SK-N-SH treated with all-trans-retinoic acid at 6 μM for 48 hours (cell line): ENCODE measurements around the gene CEP63.

Experiments used
- ATAC-seq: fragments of 200-7000 bp; cut with Tn5 transposase; 3 replicates; pipeline ENCODE4 v1.9.1; 2020; ENCODE audit warnings: mild to moderate bottlenecking, moderate library complexity
- ARNTL ChIP-seq: fragments of 450-650 bp; formaldehyde crosslinking; IDR thresholded peaks from 2 replicates; pipeline ENCODE4 v1.5.0; 2020; ENCODE audit warnings: low read depth, mild to moderate bottlenecking, moderate library complexity, borderline replicate concordance
- BACH2 ChIP-seq: fragments of 250-450 bp; sonication (Bioruptor Pico); IDR thresholded peaks from 2 replicates; pipeline ENCODE4 v1.9.0; 2021; ENCODE audit warnings: mild to moderate bottlenecking, borderline replicate concordance
- CSDC2 ChIP-seq: fragments of 250-450 bp; sonication (Bioruptor Pico); IDR thresholded peaks from 2 replicates; pipeline ENCODE4 v1.5.0; 2020; ENCODE audit warnings: mild to moderate bottlenecking, moderate library complexity
- GLIS3 ChIP-seq: fragments of 250-450 bp; sonication (Bioruptor Pico); IDR thresholded peaks from 2 replicates; pipeline ENCODE4 v1.5.0; 2020; ENCODE audit warnings: mild to moderate bottlenecking, moderate library complexity
- ISL1 ChIP-seq: fragments of 250-450 bp; sonication (Bioruptor Pico); IDR thresholded peaks from 2 replicates; pipeline ENCODE4 v2.1.2; 2022; ENCODE audit warnings: mild to moderate bottlenecking, moderate library complexity
- OSR1 ChIP-seq: fragments of 250-450 bp; sonication (Bioruptor Pico); IDR thresholded peaks from 2 replicates; pipeline ENCODE4 v1.8.0; 2022; ENCODE audit warnings: moderate library complexity, mild to moderate bottlenecking, inconsistent platforms
- RARB ChIP-seq: fragments of 250-450 bp; sonication (Bioruptor Pico); IDR thresholded peaks from 2 replicates; pipeline ENCODE4 v1.8.0; 2021; ENCODE audit warnings: mild to moderate bottlenecking, moderate library complexity
- SNAI2 ChIP-seq: fragments of 250-450 bp; sonication (Bioruptor Pico); IDR thresholded peaks from 2 replicates; pipeline ENCODE4 v1.5.0; 2020; ENCODE audit warnings: mild to moderate bottlenecking, moderate library complexity
- TCF4 ChIP-seq: fragments of 250-450 bp; sonication (Bioruptor Pico); IDR thresholded peaks from 2 replicates; pipeline ENCODE4 v1.8.0; 2021; ENCODE audit warnings: mild to moderate bottlenecking, moderate library complexity, borderline replicate concordance
- TOX ChIP-seq: fragments of 250-450 bp; sonication (Bioruptor Pico); IDR thresholded peaks from 2 replicates; pipeline ENCODE4 v1.8.0; 2021; ENCODE audit warnings: mild to moderate bottlenecking, moderate library complexity, borderline replicate concordance
- ZC3H10 ChIP-seq: fragments of 250-450 bp; sonication (Bioruptor Pico); IDR thresholded peaks from 2 replicates; pipeline ENCODE4 v1.5.1; 2021; ENCODE audit warnings: mild to moderate bottlenecking, moderate library complexity
- ZFP30 ChIP-seq: fragments of 450-650 bp; formaldehyde crosslinking; IDR thresholded peaks from 2 replicates; pipeline ENCODE4 v1.5.0; 2022; ENCODE audit warnings: mild to moderate bottlenecking, moderate library complexity
- ZNF565 ChIP-seq: fragments of 450-650 bp; formaldehyde crosslinking; conservative IDR thresholded peaks from 2 replicates; pipeline ENCODE4 v1.5.0; 2020; ENCODE audit warnings: low read depth, mild to moderate bottlenecking, moderate library complexity
- ZNF70 ChIP-seq: fragments of 450-650 bp; formaldehyde crosslinking; IDR thresholded peaks from 2 replicates; pipeline ENCODE4 v1.5.0; 2020; ENCODE audit warnings: mild to moderate bottlenecking, moderate library complexity
- ZNF8 ChIP-seq: fragments of 450-650 bp; formaldehyde crosslinking; IDR thresholded peaks from 2 replicates; pipeline ENCODE4 v1.5.0; 2020; ENCODE audit warnings: mild to moderate bottlenecking, moderate library complexity
- TF ChIP-seq, protein P1 (sequence below): fragments of 250-450 bp; sonication (Bioruptor Pico); IDR thresholded peaks from 2 replicates; pipeline ENCODE4 v1.5.1; 2021; ENCODE audit warnings: mild to moderate bottlenecking, moderate library complexity
- TF ChIP-seq, protein P2 (sequence below): fragments of 250-450 bp; sonication (Bioruptor Pico); IDR thresholded peaks from 2 replicates; pipeline ENCODE4 v1.8.0; 2020; ENCODE audit warnings: mild to moderate bottlenecking, moderate library complexity, borderline replicate concordance
- TF ChIP-seq, protein P3 (sequence below): fragments of 250-450 bp; sonication (Bioruptor Pico); IDR thresholded peaks from 2 replicates; pipeline ENCODE4 v1.5.1; 2020; ENCODE audit warnings: low read depth, mild to moderate bottlenecking, moderate library complexity
- TF ChIP-seq, protein P4 (sequence below): fragments of 250-450 bp; sonication (Bioruptor Pico); IDR thresholded peaks from 2 replicates; pipeline ENCODE4 v1.5.0; 2020; ENCODE audit warnings: mild to moderate bottlenecking, moderate library complexity
- TF ChIP-seq, protein P5 (sequence below): fragments of 250-450 bp; sonication (Bioruptor Pico); IDR thresholded peaks from 2 replicates; pipeline ENCODE4 v1.8.0; 2021; ENCODE audit warnings: low read depth, mild to moderate bottlenecking, moderate library complexity, borderline replicate concordance

The CEP63 gene

DNA sequence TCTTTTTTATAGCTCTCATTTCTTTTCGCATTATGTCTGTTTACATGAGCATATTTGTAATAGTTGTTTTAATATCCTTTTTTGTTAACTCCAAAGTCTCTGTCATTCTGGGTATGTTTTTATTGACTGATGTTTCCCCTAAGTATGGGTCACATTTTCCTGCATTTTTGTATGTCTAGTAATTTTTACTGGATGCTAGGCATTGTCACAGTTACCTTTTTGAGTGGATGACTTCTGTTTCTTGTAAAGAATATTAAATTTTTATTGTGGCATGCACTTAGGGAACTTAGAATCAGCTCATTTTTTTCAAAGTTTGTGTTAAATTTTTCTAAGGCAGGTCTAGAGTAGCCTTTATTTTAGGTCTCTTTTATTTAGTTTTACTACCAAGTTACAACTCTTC, 40.8 kb upstream of the CEP63 start:
- TF ChIP-seq ISL1 (CRISPR knock-in tag), result no peak
- TF ChIP-seq, protein P1, sequence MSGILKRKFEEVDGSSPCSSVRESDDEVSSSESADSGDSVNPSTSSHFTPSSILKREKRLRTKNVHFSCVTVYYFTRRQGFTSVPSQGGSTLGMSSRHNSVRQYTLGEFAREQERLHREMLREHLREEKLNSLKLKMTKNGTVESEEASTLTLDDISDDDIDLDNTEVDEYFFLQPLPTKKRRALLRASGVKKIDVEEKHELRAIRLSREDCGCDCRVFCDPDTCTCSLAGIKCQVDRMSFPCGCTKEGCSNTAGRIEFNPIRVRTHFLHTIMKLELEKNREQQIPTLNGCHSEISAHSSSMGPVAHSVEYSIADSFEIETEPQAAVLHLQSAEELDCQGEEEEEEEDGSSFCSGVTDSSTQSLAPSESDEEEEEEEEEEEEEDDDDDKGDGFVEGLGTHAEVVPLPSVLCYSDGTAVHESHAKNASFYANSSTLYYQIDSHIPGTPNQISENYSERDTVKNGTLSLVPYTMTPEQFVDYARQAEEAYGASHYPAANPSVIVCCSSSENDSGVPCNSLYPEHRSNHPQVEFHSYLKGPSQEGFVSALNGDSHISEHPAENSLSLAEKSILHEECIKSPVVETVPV (CRISPR knock-in tag), result no peak
- TF ChIP-seq BACH2 (CRISPR knock-in tag), result no peak
- TF ChIP-seq ZC3H10 (CRISPR knock-in tag), result no peak
- TF ChIP-seq, protein P2, sequence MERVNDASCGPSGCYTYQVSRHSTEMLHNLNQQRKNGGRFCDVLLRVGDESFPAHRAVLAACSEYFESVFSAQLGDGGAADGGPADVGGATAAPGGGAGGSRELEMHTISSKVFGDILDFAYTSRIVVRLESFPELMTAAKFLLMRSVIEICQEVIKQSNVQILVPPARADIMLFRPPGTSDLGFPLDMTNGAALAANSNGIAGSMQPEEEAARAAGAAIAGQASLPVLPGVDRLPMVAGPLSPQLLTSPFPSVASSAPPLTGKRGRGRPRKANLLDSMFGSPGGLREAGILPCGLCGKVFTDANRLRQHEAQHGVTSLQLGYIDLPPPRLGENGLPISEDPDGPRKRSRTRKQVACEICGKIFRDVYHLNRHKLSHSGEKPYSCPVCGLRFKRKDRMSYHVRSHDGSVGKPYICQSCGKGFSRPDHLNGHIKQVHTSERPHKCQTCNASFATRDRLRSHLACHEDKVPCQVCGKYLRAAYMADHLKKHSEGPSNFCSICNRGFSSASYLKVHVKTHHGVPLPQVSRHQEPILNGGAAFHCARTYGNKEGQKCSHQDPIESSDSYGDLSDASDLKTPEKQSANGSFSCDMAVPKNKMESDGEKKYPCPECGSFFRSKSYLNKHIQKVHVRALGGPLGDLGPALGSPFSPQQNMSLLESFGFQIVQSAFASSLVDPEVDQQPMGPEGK (CRISPR knock-in tag), result no peak
- TF ChIP-seq, protein P3, sequence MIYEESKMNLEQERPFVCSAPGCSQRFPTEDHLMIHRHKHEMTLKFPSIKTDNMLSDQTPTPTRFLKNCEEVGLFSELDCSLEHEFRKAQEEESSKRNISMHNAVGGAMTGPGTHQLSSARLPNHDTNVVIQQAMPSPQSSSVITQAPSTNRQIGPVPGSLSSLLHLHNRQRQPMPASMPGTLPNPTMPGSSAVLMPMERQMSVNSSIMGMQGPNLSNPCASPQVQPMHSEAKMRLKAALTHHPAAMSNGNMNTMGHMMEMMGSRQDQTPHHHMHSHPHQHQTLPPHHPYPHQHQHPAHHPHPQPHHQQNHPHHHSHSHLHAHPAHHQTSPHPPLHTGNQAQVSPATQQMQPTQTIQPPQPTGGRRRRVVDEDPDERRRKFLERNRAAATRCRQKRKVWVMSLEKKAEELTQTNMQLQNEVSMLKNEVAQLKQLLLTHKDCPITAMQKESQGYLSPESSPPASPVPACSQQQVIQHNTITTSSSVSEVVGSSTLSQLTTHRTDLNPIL (CRISPR knock-in tag), result no peak
- TF ChIP-seq CSDC2 (CRISPR knock-in tag), result no peak
- TF ChIP-seq, protein P4, sequence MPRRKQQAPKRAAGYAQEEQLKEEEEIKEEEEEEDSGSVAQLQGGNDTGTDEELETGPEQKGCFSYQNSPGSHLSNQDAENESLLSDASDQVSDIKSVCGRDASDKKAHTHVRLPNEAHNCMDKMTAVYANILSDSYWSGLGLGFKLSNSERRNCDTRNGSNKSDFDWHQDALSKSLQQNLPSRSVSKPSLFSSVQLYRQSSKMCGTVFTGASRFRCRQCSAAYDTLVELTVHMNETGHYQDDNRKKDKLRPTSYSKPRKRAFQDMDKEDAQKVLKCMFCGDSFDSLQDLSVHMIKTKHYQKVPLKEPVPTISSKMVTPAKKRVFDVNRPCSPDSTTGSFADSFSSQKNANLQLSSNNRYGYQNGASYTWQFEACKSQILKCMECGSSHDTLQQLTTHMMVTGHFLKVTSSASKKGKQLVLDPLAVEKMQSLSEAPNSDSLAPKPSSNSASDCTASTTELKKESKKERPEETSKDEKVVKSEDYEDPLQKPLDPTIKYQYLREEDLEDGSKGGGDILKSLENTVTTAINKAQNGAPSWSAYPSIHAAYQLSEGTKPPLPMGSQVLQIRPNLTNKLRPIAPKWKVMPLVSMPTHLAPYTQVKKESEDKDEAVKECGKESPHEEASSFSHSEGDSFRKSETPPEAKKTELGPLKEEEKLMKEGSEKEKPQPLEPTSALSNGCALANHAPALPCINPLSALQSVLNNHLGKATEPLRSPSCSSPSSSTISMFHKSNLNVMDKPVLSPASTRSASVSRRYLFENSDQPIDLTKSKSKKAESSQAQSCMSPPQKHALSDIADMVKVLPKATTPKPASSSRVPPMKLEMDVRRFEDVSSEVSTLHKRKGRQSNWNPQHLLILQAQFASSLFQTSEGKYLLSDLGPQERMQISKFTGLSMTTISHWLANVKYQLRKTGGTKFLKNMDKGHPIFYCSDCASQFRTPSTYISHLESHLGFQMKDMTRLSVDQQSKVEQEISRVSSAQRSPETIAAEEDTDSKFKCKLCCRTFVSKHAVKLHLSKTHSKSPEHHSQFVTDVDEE (CRISPR knock-in tag), result no peak
- no peak for TF ChIP-seq ZNF8
- no peak for TF ChIP-seq SNAI2 (CRISPR knock-in tag)
- no peak for TF ChIP-seq GLIS3 (CRISPR knock-in tag)
- TF ChIP-seq OSR1 (CRISPR knock-in tag), result no peak
- TF ChIP-seq ZNF70, result no peak
- no peak for TF ChIP-seq TOX (CRISPR knock-in tag)
- TF ChIP-seq, protein P5, sequence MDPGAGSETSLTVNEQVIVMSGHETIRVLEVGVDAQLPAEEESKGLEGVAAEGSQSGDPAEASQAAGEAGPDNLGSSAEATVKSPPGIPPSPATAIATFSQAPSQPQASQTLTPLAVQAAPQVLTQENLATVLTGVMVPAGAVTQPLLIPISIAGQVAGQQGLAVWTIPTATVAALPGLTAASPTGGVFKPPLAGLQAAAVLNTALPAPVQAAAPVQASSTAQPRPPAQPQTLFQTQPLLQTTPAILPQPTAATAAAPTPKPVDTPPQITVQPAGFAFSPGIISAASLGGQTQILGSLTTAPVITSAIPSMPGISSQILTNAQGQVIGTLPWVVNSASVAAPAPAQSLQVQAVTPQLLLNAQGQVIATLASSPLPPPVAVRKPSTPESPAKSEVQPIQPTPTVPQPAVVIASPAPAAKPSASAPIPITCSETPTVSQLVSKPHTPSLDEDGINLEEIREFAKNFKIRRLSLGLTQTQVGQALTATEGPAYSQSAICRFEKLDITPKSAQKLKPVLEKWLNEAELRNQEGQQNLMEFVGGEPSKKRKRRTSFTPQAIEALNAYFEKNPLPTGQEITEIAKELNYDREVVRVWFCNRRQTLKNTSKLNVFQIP (CRISPR knock-in tag), result no peak
- no peak for TF ChIP-seq RARB
- no peak for TF ChIP-seq ZNF565
- no peak for TF ChIP-seq ZFP30 (CRISPR knock-in tag)
- TF ChIP-seq ARNTL (CRISPR knock-in tag), result no peak
- no peak for TF ChIP-seq TCF4 (CRISPR knock-in tag)

DNA sequence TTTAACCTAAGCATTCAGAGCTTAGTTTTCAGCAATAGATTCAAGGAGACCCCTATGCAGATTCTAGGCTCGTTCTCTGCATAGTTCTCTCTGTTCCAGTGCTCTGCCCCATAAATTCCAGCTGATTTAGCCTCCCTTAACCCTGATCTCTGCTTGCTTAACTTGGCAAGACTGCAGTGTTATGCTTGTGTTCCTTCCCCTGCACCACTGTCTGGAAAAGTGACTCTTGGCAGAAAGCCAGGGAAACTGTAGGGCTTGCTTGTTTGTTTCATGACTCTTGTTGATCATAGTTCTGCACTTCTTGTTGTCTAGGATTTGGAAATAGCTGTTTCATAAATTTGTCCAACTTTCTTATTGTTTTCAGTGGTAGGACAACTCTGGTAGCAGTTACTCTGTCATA, 40.2 kb upstream of the CEP63 start:
- no peak for ATAC-seq
- TF ChIP-seq, protein P5 (CRISPR knock-in tag), result no peak
- TF ChIP-seq GLIS3 (CRISPR knock-in tag) (no peak), ZFP30 (CRISPR knock-in tag) (no peak)
- TF ChIP-seq, protein P2 (CRISPR knock-in tag), result no peak
- TF ChIP-seq, protein P4 (CRISPR knock-in tag), result no peak

More for the DNA sequence above, 40.8 kb upstream of the CEP63 start:
- ATAC-seq, result no peak
